GM18499 (cell line): ENCODE results near the gene ZNF628.

ENCODE experiments used
- ATAC-seq: cut with Tn5 transposase; IDR thresholded peaks from one replicate; pipeline ENCODE4 v1.9.1; 2021; ENCODE audit warnings: moderate number of reproducible peaks; ENCODE audit not compliant: insufficient read depth, unreplicated experiment

The ZNF628 gene

DNA sequence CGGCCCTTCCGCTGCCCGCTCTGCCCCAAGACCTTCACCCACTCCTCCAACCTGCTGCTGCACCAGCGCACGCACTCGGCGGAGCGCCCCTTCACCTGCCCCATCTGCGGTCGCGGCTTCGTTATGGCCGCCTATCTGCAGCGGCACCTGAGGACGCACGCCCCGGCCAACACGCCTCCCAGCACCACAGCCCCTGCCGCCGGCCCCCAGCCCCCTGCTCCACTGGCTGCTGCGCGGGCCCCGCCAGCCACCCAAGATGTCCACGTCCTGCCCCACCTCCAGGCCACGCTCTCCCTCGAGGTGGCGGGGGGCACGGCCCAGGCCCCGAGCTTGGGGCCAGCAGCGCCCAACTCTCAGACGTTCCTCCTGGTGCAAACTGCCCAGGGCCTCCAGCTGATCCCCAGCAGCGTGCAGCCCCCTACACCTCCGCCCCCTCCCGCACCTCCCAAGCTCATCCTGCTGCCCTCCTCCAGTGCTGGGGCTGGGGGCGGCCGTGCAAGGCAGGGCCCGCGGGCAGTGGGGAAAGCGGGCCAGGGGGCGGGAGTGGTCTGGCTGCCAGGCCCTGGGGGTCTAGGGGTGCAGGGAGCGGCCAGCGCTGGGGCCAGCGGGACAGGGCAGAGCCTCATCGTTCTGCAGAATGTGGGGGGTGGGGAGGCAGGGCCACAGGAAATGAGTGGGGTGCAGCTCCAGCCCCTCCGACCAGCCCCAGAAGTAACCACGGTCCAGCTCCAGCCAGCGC is 6.7 kb downstream of the ZNF628 start:
- no peak for ATAC-seq

DNA sequence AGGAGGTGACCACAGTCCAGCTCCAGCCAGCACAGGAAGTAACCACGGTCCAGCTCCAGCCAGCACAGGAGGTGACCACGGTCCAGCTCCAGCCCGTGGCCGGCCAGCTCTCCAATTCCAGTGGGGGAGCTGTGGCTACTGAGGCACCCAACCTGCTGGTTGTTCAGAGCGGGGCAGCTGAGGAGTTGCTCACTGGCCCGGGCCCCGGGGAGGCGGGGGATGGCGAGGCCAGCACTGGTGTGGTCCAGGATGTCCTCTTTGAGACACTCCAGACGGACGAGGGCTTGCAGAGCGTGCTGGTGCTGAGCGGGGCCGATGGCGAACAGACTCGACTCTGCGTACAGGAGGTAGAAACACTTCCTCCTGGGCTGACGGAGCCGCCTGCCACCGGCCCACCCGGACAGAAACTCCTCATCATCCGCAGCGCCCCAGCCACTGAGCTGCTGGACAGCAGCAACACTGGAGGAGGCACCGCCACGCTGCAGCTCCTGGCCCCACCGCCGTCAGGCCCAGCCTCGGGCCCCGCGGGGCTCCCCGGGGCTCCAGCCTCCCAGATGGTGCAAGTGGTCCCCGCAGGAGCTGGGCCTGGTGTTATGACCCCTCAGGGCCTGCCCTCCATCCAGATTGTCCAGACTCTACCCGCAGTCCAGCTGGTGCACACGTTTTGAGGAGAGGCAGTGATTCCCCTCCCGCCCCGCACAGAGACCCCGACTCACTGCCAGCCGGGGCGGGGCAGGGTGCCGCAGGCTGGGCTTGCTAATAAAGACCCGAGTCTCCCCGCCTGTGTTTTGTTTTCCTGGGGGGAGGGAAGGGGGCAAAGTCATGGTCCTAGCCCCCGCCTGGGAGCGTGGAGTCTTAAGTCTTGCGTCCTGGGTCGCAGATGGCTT is 7.5 kb downstream of the ZNF628 start:
- ATAC-seq, result no peak

DNA sequence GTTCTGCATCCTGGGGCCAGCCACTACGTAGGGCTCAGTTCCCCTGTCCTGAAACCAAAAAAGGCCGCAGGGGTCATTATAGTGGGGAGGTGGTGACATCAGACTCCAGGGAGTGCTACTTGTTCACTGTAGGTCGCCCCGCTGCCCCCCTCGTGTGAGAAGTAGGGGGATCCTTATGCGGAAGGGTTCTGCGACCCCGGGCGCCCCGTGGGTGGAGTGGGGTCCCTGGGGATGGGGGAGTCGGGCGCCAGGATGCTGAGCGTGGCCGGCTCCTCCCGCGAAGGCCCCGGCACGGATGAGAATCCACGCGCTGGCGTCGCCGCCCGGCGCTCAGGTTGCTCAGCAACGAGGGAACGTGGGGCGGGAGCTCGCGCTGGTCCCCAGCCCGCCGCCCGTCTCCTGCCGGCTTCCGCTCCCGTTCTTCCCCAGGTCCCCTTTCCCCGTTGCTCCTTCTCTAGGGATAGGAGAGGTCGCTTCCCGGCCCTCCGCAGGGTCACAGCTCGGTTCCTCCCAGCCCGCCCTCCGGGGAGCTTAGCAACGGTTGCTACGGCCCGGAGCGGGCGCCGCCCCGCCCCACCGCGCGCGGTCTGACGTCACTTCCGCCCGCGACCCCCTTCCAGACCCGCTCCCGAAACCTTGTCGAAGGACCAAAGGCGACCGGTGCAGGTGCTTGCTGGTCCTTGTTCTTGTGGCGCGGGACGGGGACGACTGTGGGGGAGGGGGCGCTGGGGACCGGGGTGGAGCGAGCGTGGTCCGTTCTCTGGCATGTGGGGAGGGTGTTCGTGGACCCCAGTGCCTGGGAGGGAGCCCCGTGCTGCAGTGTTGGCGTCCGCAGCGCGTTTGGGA is 8.4 kb downstream of the ZNF628 start, which contains the start of gene NAT14:
Gene NAT14, plus strand, starts transcription at position 596 of the 846 bp plus-strand sequence. CDS start 521 bp downstream, outside the sequence.
- no peak for ATAC-seq

DNA sequence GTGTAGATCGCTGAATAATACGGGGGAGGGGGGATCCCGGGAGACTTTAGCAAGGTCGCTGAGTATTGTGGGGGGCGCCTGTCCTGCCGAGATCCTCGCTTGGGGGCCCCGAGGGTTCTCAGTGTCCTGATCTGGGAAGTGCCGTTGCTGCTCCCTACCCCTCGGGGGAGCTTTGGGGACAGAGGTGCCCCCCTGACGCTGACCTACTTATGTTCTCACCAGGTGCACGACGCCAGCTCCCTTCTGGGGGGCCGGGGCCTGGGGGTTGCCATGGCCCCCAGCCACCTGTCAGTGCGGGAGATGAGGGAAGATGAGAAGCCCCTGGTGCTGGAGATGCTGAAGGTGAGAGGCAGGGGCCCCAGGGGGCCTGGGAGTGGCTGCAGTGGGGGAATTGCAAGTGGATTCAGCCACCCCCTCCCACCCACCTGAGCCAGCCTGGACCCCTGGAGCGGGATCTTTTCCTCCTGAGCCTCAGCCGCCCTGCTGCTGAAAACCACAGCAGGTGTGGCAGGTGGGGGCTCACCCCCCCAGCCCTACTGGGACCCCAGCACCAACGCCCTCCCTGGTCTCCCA is 9.1 kb downstream of the ZNF628 start:
- ATAC-seq, result no peak

- no peak for ATAC-seq
These were observed 9.9 kb downstream of the ZNF628 start for GRCh38 chr19:55486043-55486970.

GRCh38 chr19:55486971-55487923 is 10.8 kb downstream of the ZNF628 start:
- ATAC-seq, result no peak

- no peak for ATAC-seq
These were observed 11.7 kb downstream of the ZNF628 start, which contains the start of gene SSC5D for GRCh38 chr19:55487924-55488687. Gene SSC5D (plus strand): TSS chr19:55488436. CDS start chr19:55488590, 154 bp downstream.

- ATAC-seq, result no peak
These were observed 12.7 kb downstream of the ZNF628 start for GRCh38 chr19:55488986-55489710.

GRCh38 chr19:55489711-55490477 is 13.5 kb downstream of the ZNF628 start:
- ATAC-seq, result no peak

DNA sequence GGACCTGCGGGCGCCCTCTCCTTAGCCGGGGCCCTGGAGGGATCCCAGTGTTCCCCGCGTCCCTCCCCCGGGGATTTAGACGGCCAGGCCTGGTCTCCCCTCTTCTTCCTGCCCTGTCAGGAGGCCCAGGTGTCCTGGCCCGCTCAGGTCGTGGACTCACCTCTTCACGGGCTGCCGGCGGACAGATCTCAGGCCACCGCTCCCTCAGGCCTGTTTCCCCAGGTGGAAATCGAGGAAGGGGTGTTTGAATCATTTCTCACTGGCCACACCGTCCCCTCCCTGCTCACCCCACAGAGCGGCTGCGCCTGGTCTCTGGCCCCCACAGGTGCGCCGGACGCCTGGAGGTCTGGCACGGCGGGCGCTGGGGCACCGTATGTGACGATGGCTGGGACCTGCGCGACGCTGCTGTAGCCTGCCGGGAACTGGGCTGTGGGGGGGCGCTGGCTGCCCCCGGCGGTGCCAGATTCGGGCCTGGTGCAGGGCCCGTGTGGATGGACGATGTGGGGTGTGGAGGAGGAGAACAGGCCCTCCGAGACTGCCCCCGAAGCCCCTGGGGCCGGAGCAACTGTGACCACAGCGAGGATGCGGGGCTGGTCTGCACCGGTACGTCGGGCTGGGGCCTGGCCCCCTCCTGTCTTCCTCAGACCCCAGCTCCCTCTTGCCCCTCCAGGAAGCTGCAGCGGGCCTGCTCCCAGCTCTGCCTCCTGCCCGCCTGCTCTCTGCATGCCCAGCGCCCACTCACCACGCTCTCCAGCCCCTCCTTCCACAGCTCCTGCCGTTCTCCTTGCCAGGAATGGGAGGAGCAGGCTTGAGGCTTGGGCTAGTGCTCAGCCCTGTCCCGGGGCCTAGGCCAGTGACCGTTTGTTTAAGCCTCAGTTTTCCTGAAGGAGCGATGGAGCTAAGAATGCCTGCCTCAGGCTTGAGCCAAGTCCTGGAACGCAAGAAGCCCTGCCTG is 14.3 kb downstream of the ZNF628 start:
- ATAC-seq, result no peak

DNA sequence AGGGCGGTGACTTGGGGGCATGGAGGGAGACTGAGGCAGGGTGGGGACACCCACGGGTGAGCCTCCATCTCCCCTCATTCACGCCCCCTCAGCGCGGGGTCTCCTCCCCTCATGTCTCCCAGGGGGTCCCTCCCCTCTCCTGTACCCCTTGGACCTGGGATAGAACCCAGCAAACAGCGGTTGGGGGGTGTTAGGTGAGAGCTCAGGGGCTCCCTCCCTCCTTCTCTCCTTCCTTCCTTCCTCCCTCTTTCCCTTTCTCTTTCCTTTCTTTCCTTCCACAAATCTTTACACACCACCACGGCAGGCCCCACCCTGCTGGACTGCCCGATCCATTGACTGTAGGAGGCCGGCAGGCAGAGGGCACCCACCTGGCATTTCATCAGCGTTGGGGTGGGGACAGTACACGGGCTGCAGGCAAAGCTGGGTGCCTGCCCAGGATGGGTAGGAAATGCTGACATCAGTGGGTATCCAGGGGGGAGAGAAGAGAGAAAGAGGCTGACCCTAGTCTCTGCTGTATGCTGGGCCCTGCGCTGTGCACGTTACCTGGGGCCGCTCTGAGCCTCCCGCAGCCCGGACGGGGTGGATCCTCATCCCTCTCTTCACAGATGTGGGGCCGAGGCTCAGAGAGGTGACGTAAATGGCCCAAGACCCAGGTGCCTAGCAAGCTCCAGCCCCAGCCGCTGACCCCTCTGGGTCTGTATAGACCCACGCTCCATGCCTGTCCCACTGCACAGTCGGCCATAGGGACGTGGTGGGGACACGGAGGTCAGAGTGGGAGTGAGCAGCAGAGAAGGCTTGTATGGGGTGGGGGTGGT is 15.3 kb downstream of the ZNF628 start:
- no peak for ATAC-seq

- no peak for ATAC-seq
These were observed 16.0 kb downstream of the ZNF628 start for GRCh38 chr19:55492362-55492944.

- ATAC-seq, result no peak
These were observed 16.7 kb downstream of the ZNF628 start for GRCh38 chr19:55493052-55493644.
